ENCODE data around the gene FBXW10B.

GRCh38 chr17:15651583-15652110 is 32.1 kb upstream of the FBXW10B start:
- TF ChIP-seq CTCF (IDR thresholded peaks at IDR 0.05; ENCODE audit: low read depth, low read length, poor library complexity, severe bottlenecking), result no peak
- TF ChIP-seq EZH2phosphoT487 (IDR thresholded peaks at IDR 0.05; ENCODE audit: borderline replicate concordance, low read length), result no peak

Data from DOHH2 (cell line).